ENCODE measurements around the gene PDE11A. TPM values are rescaled to one million over a fixed set of nuclear protein-coding genes. Genes with fewer than 3 reads are reported as not detected.
A peak's percentile ranks its signal among the peaks of the same experiment; 100 is the strongest.

PDE11A gene
- total and polyA plus RNA-seq, 2 of the 13 experiments (the other 11 are each of a cell fraction or from before 2014, with no cell fraction given): 1.2 to 1.7 TPM

DNA sequence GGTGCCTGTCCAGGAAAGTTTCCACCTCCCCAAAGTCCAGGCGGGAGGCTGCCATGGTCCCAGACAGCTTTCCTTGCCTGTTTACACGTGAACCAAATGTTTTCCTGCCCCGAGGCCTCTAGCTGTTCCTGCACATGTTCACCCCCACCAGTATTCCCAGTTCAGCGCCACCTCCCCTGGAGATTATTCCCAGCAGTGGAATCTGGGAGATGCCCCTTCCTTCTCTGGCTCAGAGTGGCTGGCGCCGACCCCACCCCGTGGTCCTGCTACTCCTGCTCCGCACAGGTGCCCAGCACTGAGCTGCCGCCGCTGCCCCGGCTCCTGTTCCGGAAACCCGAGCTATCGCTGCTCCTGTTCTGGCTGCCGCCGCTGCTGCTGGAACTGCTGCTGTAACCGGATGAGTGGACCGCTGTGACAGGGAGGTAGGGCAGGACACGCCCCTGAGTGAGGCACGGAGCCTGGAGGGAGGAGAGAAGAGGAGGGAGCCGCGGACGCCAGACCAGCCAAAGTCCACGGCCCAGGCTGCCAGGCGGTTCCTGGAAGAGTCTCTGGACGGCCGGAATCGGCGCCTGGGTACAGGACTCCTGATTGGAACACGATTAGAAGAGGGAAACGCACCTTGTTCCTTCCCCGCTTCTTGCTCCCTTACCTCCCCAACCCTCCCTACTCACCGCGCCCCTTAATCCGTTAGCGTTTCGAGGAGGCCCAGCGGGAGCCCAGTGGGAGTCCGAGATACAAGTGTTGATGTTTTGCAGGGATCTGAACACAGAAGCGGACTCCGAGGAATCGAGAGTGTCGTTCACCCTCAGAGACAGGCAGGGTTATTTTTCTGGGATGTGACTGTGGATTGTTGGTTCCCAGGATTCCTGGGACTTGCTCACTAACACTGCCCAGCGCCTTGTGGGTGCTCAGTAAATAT is at the start of gene PDE11A (continued):
- TF ChIP-seq, protein P1, sequence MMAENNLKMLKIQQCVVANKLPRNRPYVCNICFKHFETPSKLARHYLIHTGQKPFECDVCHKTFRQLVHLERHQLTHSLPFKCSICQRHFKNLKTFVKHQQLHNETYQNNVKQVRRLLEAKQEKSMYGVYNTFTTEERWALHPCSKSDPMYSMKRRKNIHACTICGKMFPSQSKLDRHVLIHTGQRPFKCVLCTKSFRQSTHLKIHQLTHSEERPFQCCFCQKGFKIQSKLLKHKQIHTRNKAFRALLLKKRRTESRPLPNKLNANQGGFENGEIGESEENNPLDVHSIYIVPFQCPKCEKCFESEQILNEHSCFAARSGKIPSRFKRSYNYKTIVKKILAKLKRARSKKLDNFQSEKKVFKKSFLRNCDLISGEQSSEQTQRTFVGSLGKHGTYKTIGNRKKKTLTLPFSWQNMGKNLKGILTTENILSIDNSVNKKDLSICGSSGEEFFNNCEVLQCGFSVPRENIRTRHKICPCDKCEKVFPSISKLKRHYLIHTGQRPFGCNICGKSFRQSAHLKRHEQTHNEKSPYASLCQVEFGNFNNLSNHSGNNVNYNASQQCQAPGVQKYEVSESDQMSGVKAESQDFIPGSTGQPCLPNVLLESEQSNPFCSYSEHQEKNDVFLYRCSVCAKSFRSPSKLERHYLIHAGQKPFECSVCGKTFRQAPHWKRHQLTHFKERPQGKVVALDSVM (CRISPR knock-in tag; IDR thresholded peaks at IDR 0.05): peak; percentile 52; the same call in 1 of the 2 replicates
- no peak for TF ChIP-seq BRD4 (CRISPR knock-in tag; IDR thresholded peaks at IDR 0.05)
- TF ChIP-seq, protein P2, sequence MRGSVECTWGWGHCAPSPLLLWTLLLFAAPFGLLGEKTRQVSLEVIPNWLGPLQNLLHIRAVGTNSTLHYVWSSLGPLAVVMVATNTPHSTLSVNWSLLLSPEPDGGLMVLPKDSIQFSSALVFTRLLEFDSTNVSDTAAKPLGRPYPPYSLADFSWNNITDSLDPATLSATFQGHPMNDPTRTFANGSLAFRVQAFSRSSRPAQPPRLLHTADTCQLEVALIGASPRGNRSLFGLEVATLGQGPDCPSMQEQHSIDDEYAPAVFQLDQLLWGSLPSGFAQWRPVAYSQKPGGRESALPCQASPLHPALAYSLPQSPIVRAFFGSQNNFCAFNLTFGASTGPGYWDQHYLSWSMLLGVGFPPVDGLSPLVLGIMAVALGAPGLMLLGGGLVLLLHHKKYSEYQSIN (CRISPR knock-in tag; IDR thresholded peaks at IDR 0.05; ENCODE audit: borderline replicate concordance): no peak
- TF ChIP-seq ZNF530 (CRISPR knock-in tag; IDR thresholded peaks at IDR 0.05; ENCODE audit: low read depth): no peak
- 0 out of 2 replicates have a peak, but pooled peaks have one; percentile 64 for TF ChIP-seq ZNF337 (CRISPR knock-in tag; IDR thresholded peaks at IDR 0.05; ENCODE audit: borderline replicate concordance, low read depth)
- TF ChIP-seq CEBPB (IDR thresholded peaks at IDR 0.05; ENCODE audit: borderline replicate concordance, low read depth, low read length): no peak
- TF ChIP-seq ZNF441 (CRISPR knock-in tag; IDR thresholded peaks at IDR 0.05; ENCODE audit: borderline replicate concordance): peak; percentile 81
- TF ChIP-seq YEATS2 (CRISPR knock-in tag; IDR thresholded peaks at IDR 0.05; ENCODE audit: borderline replicate concordance): 0 out of 2 replicates have a peak, but pooled peaks have one; percentile 55
- TF ChIP-seq, protein P3, sequence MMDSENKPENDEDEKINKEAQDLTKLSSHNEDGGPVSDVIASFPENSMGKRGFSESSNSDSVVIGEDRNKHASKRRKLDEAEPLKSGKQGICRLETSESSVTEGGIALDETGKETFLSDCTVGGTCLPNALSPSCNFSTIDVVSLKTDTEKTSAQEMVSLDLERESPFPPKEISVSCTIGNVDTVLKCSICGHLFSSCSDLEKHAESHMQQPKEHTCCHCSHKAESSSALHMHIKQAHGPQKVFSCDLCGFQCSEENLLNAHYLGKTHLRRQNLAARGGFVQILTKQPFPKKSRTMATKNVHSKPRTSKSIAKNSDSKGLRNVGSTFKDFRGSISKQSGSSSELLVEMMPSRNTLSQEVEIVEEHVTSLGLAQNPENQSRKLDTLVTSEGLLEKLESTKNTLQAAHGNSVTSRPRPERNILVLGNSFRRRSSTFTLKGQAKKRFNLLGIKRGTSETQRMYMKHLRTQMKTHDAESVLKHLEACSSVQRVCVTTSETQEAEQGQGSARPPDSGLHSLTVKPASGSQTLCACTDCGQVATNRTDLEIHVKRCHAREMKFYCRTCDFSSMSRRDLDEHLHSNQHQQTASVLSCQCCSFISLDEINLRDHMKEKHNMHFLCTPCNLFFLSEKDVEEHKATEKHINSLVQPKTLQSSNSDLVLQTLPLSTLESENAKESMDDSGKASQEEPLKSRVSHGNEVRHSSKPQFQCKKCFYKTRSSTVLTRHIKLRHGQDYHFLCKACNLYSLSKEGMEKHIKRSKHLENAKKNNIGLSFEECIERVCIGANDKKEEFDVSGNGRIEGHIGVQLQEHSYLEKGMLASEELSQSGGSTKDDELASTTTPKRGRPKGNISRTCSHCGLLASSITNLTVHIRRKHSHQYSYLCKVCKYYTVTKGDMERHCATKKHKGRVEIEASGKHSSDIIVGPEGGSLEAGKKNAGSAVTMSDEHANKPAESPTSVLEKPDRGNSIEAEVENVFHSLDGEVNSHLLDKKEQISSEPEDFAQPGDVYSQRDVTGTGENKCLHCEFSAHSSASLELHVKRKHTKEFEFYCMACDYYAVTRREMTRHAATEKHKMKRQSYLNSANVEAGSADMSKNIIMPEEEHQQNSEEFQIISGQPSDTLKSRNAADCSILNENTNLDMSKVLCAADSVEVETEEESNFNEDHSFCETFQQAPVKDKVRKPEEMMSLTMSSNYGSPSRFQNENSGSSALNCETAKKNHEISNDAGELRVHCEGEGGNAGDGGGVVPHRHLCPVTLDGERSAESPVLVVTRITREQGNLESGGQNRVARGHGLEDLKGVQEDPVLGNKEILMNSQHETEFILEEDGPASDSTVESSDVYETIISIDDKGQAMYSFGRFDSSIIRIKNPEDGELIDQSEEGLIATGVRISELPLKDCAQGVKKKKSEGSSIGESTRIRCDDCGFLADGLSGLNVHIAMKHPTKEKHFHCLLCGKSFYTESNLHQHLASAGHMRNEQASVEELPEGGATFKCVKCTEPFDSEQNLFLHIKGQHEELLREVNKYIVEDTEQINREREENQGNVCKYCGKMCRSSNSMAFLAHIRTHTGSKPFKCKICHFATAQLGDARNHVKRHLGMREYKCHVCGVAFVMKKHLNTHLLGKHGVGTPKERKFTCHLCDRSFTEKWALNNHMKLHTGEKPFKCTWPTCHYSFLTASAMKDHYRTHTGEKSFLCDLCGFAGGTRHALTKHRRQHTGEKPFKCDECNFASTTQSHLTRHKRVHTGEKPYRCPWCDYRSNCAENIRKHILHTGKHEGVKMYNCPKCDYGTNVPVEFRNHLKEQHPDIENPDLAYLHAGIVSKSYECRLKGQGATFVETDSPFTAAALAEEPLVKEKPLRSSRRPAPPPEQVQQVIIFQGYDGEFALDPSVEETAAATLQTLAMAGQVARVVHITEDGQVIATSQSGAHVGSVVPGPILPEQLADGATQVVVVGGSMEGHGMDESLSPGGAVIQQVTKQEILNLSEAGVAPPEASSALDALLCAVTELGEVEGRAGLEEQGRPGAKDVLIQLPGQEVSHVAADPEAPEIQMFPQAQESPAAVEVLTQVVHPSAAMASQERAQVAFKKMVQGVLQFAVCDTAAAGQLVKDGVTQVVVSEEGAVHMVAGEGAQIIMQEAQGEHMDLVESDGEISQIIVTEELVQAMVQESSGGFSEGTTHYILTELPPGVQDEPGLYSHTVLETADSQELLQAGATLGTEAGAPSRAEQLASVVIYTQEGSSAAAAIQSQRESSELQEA (CRISPR knock-in tag; IDR thresholded peaks at IDR 0.05; ENCODE audit: not compliant biosample characterization): peak; percentile 64
- no peak for TF ChIP-seq NBN (conservative IDR thresholded peaks at IDR 0.05)
- TF ChIP-seq GABPA (IDR thresholded peaks at IDR 0.05; ENCODE audit: low read depth, low read length): no peak; the same call in 1 of the 2 replicates
- peak; percentile 74 for TF ChIP-seq GABPA (CRISPR knock-in tag; IDR thresholded peaks at IDR 0.05; ENCODE audit: low read depth)
